Testis (tissue), 2 donors: ENCODE measurements around the gene PDLIM5.

ENCODE experiments used
- CTCF ChIP-seq, 3 experiments: fragments of 450-650 bp in 2 of 3; fragments of 200-600 bp in 1 of 3; sonication (generic) in 1 of 3; IDR thresholded peaks; one replicate each; pipeline ENCODE4 v1.5.1; 2016 to 2019; ENCODE audit warnings: antibody characterized with exemption in 3 of 3, mild to moderate bottlenecking in 2 of 3, moderate library complexity in 1 of 3
- POLR2A ChIP-seq: fragments of 450-650 bp; IDR thresholded peaks from one replicate; pipeline ENCODE4 v1.6.1; 2017; ENCODE audit warnings: antibody characterized with exemption, mild to moderate bottlenecking, moderate library complexity

GRCh38 chr4:94668724-94669123, 217.0 kb downstream of the PDLIM5 start:
- TF ChIP-seq CTCF (IDR thresholded peaks at IDR 0.05) (no peak), POLR2A (no peak)
